ENCODE results near the gene CD180.

The CD180 gene

DNA sequence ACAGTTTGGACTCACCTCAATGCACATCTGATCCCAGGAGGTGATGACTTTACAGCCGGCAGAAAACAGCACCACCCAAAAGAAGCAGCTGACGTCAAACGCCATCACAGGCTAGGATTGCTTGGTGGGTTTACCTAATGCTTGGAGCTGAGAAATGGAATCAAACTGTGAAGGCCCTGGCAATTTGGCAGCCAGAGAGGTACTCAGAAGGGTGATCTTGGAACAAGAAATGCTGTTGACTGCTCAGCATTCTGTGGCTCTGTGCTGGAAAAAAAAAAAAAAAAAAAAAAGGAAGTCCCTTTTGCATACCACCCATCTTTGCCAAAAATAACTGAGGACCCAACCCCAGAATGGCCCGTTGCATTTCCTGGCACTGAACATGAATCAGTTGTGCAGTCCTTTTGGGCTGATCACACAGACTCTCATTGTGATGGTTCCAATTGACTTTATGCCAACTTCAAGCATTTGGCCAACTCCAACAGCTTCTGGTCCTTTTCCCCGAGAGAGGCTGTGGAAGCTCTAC, at the start of gene CD180:
Gene CD180, minus strand, starts transcription at position 263 of the 523 bp plus-strand sequence. Its CDS starts 158 bp downstream, at position 105.
- no peak for DNase-seq

DNA sequence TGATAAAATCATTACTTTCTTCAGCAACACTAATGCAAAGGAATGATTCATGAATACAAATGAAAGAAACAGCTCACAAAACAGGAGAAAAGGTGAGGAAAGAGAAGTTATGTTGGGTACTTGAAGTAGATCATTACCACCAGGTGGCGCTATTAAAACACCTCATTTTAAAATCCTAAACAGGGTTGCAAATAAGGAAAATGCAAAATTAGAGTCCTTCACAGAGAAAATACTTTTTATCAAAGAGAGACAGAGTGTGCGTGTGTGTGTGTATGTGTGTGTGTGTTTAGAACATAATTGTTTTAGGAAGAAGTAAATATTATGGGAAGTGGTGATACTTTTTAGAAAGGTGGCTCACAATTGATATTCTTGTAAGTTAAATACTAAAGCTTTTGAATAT, 49.5 kb upstream of the CD180 start:
- peak; percentile 73 for DNase-seq

DNA sequence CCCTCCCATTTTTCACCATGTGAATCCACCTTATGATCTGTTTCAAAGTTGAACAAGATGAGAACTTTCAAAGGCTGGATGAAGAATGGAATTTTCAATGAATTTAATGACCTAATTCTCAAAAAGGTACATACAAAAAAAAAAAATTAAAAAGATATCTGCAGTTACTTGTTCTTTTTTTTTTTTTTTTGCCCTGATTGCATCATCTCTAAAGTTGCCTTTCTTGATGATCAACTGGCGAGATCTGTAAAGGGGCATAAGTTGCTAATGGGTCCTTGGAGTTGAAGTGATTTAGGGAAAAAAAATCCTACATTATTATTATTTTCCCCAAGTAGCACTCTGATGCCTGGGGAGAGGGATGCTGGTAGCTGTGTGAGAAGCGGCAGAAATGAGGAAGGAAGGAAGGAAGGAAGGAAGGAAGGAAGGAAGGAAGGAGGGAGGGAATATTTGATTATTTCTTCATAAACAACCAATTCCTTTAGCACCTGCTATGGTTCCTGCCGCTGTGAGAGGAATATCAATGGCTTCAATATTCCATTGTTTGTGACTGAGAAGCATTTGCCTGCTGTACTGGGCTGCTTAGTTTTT, 48.8 kb upstream of the CD180 start:
- DNase-seq = no peak

DNA sequence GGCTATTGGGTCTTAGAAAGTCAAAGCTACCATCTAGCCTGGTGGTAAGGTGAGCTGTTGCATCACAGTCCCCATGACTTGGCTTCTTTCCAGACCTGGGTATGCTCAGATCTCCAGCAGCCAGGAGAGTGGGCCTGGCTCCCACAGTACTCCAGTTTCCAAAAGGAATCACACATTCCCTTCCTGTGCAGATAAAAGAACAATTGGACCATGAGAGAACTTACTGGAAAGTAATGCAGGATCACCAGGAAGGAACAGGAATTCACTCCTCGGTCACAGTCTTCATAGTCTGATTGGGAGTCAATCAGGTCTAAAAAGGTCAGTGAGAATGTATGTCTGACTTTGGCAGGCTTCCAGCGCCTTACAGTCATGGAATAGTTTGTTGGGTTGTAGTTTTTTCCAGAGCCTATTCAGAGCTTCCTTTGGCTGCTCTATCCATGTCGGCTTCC, 47.8 kb upstream of the CD180 start:
- DNase-seq = no peak

- DNase-seq = no peak
Observed at GRCh38 chr5:67243944-67244343, 47.3 kb upstream of the CD180 start.

GRCh38 chr5:67243349-67243748, 46.8 kb upstream of the CD180 start:
- no peak for DNase-seq

DNA sequence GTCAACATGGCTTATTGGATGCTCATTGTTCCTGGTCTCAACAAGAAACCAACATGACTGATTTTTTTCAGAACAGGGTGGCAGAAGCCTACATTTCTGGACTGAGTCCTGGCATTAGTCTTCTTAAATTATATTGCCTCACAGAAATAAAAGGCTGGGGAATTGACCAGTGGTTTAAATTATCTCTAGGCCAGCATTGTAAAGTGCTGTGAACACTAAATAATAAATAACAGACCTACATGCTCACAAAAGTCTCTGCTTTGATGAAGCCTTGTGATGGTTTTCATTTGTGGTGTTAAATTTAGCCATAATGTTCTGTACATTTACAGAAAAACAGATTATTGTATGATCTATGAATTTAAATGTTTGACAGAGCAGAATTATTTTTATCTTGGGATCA, 44.7 kb upstream of the CD180 start:
- DNase-seq = no peak

DNA sequence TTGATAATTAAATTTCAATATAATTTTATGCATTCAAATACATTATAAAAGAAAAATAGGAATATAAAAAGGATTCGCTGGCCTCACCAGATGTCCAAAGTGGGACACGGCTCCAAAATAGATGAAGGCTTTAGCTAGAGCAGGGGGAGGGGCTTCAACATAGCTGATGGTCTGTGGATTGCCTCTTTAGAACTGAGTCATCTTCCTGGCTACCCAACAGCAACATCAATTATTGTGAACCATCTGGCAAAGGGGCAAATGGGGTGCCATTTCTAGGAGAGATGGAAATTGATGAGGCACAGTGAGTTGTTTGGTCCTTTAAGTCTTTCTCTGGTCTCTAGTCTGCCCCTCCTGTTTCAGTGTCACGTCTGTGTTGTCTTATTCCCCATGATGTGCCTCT, 44.2 kb upstream of the CD180 start:
- DNase-seq = no peak

GRCh38 chr5:67240065-67240464, 43.5 kb upstream of the CD180 start:
- DNase-seq = no peak

DNA sequence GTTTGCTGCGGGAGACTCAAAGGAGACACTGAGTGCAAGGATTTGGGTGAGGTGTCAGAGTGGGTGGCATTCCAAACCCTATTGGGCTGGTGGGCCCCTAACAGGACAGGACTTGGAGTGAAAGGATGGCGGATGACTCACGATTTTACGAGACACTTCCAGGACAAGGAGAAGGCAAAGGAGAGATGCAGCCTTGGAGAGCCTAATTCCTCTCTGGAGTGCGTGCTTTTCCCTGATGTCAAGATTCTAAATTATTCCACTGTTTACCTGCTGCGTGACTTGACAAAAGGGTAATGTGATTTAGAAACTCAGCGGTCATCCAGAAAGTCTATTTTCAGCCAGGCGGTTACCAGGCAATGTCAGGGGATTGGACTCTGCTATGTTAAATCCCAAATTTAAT, 41.6 kb upstream of the CD180 start:
- no peak for DNase-seq

DNA sequence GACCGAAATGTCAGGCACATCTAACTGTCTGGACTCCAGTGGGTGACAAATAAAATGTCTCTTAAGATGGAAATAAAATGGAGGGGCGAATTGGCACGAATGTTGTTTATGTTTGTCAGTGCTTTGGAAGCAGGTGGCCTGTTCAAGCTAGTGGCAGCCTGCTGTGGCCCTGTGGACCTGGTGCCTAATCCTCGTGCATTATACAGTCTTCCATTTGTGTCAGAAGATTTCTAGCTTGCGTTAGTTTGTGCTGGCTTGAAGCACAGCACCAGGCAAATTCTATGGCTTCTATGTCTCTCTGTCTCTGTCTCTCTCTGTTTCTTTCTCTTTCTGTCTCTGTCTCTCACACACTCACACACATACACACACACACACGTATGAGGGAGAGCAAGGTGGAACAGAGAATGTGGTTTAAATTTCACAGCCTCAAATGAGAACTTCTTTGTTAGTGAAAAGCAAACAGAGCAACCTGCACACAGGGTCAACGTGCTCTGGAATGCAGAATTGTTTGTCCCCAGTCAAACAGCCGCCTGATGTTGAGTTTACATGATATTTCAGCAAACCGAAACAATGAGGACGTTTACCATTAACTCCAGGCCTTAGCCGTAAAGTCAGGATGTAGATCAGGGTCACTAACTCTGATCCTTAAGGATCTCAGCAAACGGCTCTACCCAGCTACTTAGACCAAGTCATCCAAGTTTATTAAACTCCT, 39.0 kb upstream of the CD180 start:
- no peak for DNase-seq

GRCh38 chr5:67234671-67235176, 38.1 kb upstream of the CD180 start:
- DNase-seq = no peak

- DNase-seq = no peak
Observed at GRCh38 chr5:67233075-67233474, 36.5 kb upstream of the CD180 start.

DNA sequence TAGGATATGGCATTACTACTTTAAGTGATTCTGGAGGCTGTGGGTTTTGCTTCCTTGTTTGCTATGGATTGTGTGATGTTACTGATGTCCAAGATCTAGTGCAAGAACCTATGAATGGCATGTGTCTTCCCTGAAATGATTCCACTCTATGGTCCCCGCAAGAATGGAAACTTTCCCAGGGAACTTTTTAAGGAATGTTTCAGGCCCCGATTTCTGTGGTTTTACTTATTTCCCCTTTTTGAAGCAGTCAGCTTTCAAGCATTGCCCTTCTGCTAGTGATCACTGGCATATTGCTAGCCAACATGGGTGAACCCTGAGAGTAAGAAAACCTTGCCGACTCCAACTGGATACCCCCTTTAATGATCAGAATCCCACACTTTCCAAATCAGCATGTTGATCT, 26.6 kb upstream of the CD180 start:
- no peak for DNase-seq

GRCh38 chr5:67222243-67223025, 25.8 kb upstream of the CD180 start:
- no peak for DNase-seq

GRCh38 chr5:67221487-67222242, 25.1 kb upstream of the CD180 start:
- DNase-seq = peak; percentile 65

- no peak for DNase-seq
Observed at GRCh38 chr5:67216564-67216963, 20.0 kb upstream of the CD180 start.

- peak; percentile 80 for DNase-seq
Observed at GRCh38 chr5:67215519-67216471, 19.2 kb upstream of the CD180 start.

- DNase-seq = no peak
Observed at GRCh38 chr5:67214707-67215447, 18.3 kb upstream of the CD180 start.

DNA sequence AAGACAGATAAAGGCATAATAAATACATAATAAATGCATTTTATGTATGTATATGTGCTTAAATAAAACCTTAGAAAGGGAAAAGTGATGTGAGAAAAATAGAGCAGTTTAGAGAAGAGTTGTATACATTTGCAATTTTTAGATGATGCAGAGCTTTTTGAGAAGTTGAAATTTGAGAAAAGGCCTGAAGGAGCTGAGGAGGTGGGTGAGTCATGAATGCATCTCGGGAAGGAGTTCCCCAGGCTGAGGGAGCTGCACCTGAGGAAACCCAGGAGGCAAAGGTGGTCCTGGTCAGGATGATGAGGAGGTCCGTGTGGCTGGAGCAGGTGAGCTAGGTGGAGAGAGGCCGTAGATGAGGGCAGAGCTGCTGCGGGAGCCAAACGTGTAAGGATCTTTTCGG, 17.4 kb upstream of the CD180 start:
- no peak for DNase-seq

- DNase-seq = no peak
Observed at GRCh38 chr5:67211926-67212325, 15.3 kb upstream of the CD180 start.
